IgD-negative memory B cell (primary cell): ENCODE data around the gene PTGES. TPM values are rescaled to one million over a fixed set of nuclear protein-coding genes. Genes with fewer than 3 reads are reported as not detected.

Source experiments
- polyA plus RNA-seq: library from polyadenylated mRNA; unstranded; fragments of 300-500 nt; fragmentation: Illumina TruSeq; gene quantifications from one replicate; pipeline ENCODE4 v1.2.3, GENCODE V29; 2021

The PTGES gene
- polyA plus RNA-seq, 1 donor from 2014 or later, result not detected

Other genes starting within 250 kb of the PTGES start
- not detected for gene C9orf50, start 131.9 kb downstream of the PTGES start, polyA plus RNA-seq
- 55.4 TPM for gene NTMT1, start 126.9 kb downstream of the PTGES start, polyA plus RNA-seq
- 27.2 TPM for gene ASB6, start 110.9 kb downstream of the PTGES start, polyA plus RNA-seq
- not detected for gene PRRX2, start 87.4 kb downstream of the PTGES start, polyA plus RNA-seq
- gene TOR1B, start 50.1 kb upstream of the PTGES start, polyA plus RNA-seq, result 20.8 TPM
- gene TOR1A, start 71.1 kb upstream of the PTGES start, polyA plus RNA-seq, result 56.8 TPM
- gene C9orf78, start 82.2 kb upstream of the PTGES start, polyA plus RNA-seq, result 119 TPM
- gene USP20, start 82.4 kb upstream of the PTGES start, polyA plus RNA-seq, result 24.5 TPM